ENCODE measurements around the gene LRRFIP1.

Gene LRRFIP1

DNA sequence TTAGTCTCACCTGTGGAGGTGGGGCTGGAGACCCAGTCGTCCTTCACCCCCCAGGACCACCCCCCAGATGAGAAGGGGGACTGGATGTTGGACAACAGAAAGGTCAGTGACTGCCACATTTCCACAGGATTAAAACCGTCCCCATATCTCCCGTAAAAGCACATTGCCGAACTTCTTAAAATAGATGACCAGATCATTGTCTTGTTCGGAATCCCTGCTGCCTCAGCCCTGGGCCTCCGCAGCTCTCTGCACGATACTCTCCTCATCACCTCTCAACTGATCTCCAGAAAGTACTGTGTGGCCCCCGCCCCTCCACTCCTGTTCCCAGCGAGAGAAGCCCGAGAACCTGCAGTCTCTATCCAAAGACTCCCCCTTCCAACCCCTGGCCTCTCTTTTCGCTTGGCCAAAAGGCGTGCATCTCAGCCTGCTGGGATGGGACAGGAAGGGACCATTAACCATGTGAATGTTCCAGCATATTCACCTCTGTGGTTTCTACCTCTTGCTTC lies 13.2 kb downstream of the LRRFIP1 start:
- DNase-seq (ENCODE audit: low read depth) = no peak

DNA sequence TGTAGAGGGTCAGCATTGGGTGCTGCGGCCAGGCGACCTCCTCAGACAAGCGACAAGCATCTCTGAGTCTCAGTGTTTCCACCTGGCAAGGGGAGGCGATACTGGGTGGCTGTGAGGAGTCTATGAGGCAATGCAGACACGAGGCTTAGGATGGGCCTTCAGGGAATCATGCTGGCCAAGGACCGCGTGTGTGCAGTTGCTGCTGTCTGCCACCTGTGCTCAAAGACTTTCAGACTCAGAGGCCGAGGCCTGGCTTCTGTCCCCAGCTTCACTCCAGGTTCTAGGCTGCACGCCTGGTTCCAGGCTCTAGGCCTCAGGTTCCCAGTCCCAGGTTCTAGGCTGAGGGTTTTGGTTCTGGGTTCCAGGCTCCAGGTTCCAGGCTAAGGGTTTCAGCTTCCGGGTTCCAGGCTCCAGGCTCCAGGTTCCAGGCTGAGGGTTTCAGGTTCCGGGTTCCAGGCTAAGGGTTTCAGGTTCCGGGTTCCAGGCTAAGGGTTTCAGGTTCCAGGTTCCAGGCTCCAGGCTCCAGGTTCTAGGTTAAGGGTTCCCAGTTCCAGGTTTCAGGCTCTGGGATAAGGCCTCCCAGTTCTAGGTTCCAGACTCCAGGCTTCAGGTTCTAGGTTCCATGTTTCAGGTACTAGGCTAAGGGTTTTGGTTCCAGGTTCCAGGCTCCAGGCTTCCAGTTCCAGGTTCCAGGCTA lies 14.8 kb downstream of the LRRFIP1 start:
- no peak for DNase-seq (ENCODE audit: low read depth)

DNA sequence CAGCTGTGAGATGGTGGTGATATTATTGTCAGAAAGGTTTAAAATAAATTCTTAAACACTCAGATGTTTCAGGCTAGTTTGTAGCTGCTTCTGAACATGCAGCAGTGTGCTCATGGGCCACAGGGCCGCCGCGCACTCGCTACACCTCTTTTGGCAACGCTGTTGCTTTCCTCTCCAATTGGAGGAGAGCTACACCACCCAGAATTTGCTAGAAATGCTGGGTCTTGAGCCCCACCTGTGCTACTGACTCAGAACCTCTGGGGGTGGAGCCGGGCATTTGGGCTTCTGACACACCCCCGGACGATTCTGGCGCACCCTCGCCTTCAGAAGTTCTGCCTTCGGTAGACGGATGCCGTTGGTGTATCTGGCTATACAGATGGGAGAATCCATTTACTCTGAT lies 15.7 kb downstream of the LRRFIP1 start:
- no peak for DNase-seq (ENCODE audit: low read depth)

DNA sequence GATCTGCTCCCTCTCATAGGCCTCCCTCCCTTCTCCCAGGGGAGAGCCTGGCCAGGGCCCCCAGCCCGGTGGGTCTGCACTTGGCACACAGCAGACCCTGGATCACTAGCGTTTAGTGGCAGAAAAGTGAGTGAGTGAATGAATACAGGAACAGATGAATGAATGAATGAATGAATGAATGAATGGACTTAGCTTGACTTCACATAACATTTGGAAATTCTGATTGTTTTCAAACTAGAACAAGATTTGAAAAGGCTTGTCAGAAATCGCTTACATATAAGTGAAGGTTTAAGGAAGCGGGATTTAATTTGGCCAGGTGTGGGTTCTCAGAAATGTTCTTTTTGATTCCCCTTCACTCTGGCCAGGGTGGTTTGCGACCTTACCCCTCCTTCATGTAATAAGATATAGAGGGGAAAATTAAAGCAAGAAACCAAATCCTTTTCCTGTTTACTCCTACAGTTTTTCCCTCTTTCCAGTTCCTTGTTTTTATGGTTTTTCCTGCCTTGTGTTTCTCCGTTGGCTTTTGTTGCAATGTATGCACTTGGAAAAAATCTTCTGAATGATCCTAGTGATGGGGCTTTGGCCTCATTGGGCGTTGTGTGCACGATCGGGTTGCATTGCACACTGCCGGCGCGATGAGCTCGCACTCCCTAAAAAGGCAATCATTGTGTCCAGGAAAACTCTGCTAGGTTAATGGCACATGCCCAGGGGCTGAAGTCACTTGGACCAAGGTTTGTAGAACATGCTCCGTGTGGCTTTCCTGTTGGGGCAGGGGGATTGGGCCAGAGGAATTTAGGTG lies 16.4 kb downstream of the LRRFIP1 start:
- no peak for DNase-seq (ENCODE audit: low read depth)

DNA sequence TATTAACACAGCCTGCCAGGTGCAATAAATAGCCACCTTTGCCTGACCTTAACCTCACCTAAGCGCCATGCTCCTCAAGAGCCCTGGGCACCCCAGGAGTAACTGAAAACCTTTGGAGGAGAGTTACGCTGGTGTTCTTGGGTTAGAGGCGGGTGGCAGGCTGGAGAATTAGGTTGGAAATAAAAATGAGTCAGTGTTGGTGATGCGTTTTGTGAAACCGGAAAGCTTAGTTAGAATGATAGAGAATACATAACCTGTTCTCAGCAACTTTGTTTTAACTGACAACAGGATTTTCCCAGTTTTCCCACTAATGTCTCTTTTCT lies 17.0 kb downstream of the LRRFIP1 start:
- DNase-seq (ENCODE audit: low read depth) = no peak

DNA sequence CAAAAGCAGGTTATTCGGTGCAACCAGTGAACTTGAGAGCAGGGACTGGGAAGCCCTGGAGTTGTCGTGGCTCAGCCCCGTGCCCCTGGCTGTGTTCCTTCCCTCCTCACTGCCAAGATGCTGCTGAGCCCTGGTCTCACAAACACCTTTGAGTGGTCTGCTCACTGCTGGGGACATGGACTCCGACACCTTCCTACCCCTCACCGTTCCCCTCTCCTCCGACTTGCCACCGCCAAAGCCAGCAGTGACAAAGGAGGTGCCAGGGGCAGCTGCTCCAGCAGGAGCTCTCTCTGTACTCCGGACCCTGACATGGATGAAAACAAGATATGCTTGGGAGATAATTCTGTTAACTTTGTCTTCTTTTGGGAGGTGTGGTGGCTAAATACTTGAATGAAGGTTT lies 17.9 kb downstream of the LRRFIP1 start:
- DNase-seq (ENCODE audit: low read depth) = no peak

DNA sequence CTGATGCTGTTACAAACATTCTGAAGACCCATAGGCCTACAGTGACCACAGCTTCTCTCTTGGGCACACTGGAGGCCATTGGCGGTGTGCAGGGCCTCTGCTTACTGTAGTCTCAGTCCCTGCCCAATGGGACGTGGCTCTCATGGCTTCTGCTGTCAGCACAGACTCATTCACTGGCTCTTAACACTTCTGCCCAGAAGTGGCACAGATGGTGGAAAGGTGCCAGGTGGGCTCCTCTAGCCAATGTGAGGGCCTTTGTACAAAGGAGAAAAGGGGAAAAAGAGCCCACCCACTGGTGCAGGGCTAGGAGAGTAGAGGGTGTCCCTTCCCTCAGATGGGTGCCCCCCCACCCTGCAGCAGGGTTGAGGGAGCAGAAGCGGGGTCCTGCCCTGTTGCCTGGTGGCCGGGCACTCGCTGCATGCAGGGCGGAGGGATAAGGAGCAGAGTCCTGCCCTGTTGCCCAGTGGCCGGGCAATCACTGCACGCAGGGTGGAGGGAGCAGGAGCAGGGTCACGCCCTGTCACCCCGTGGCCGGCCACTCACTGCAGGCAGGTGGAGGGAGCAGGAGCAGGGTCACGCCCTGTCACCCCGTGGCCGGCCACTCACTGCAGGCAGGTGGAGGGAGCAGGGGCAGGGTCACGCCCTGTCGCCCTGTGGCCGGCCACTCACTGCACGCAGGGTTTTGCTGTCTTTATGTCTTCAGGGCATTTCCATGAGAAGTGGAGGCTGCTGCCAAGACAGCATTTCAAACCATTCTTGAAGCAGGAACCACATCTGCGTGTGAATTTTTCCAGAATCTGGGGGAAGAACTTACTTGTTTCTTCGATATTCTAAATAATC lies 20.0 kb downstream of the LRRFIP1 start:
- DNase-seq (ENCODE audit: low read depth) = no peak

DNA sequence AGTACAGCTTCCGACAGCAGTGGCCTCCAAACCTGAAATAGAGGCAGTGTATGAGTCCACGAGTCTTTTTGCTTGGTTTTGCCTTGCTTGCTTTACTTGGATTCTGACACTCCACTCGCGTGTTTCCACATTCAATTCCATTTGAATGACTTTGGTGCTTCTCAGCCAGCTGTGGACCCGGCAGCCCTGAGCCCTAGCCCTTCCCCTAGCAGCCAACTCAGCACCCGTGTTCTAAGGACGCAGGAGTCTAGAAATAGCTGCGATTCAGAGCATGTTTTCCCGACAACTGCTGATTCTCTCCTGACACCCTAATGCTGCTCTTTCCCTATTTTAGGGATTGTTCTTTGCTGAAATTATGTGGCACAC lies 20.6 kb downstream of the LRRFIP1 start:
- DNase-seq (ENCODE audit: low read depth) = no peak

DNA sequence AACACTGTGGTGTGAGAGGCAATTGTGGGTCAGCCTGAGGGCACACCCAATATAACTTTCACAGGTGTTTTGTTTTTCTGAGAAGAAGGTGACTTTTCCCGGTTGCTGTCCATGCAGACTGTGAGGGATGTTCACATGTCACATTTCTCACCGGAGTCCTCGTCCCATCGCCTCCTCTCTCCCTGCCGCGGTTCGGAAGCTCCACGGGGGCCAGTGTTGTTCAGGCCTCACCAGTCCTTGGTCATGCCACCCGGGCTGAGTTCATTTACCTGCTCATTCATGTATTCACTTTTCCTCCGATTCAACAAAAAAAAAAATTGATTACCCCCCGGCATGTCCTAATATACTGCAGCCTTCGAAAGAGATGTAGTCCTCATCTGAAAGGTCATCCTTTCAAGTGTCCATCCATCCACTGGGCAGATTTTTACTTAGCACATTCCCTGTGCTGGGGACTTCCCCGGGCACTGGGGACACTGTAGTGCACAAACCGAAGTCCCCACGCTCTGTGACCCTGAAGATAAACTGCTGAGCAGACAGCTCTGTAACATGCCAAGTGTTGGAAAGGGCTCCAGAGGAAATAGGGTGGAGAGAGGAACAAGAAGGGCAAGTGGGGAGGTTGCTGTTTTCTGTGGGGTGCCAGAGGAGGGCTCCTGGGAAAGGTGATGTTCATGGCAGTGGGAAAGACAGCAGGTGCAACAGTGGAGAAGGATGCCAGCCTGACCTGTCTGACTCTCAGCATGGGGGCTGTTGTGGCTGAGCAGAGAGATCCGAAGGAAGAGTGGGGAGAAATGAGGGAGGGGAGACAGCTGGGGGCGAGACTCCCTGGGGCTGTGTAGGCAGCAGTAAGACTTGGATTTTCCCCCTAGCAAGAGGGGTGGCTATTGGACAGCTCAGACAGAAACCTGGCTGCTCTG lies 22.4 kb downstream of the LRRFIP1 start:
- no peak for DNase-seq (ENCODE audit: low read depth)

DNA sequence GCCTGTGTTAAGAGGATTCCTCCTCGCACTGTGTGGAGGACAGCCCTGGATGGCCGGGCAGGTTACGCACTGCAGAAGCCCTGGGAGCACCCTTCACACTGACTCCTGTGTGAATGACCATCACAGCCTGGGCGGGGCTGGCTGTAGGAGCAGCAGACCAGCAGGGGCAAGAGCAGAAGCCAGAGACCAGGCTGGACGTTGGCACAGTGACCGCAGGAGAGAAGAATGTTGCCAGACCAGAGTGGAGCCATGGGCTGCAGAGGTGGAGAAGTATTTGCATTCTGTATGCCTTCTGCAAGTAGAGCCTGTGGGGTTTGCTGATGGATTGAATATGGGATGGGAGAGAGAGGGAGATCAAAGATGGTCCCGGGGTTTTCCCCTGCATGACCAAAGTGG lies 23.1 kb downstream of the LRRFIP1 start:
- DNase-seq (ENCODE audit: low read depth) = no peak

DNA sequence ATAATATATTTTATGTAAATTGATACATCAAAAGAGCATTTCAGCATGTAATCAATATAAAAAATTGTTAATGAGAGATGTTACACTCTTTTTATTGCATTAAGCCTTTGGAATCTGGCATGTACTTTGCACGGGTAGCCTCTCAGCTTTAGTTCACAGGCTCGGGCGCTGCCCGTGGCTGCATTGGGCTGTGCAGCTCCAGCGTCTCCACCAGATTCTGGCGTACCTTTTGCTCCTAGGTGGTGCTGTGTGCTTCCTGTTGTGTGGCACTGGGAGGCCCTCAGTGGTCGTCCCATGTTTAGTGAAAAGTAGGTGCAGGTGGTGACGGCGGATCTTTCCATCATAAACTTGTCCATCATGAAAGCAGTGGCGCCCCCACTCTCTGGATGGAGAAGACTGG lies 24.4 kb downstream of the LRRFIP1 start:
- DNase-seq (ENCODE audit: low read depth) = no peak

DNA sequence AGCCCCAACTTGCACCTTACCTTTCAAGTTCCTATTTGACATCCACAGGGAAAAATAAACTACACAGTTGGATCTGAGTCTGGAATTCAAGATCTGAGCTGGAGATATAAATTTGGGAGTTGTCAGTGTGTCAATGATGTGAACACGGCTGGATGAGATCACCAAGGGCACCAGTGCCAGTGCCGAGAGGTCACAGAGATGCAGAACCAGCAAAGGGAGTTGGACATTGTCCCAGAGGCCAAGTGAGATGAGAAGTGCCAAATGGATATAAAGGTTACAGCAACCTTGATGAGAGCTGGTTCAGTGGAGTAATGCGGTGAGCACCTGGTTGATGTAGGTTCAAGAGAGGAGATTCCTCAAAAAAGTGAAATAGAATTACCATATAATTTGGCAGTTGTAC lies 24.8 kb downstream of the LRRFIP1 start:
- DNase-seq (ENCODE audit: low read depth) = no peak

DNA sequence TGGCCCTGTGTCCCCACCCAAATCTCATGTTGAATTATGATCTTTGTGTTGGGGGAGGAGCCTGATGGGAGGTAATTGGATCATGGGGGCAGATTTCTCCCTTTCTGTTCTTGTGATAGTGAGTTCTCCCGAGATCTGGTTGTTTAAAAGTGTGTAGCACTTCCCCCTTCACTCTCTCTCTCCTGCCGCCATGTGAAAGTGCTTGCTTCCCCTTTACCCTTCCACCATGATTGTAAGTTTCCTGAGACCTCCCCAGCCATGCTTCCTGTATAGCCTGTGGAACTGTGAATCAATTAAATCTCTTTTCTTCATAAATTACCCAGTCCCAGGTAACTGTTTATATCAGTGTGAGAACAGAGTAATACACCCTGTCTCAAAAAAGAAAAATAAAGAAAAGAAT lies 25.5 kb downstream of the LRRFIP1 start:
- DNase-seq (ENCODE audit: low read depth) = no peak

DNA sequence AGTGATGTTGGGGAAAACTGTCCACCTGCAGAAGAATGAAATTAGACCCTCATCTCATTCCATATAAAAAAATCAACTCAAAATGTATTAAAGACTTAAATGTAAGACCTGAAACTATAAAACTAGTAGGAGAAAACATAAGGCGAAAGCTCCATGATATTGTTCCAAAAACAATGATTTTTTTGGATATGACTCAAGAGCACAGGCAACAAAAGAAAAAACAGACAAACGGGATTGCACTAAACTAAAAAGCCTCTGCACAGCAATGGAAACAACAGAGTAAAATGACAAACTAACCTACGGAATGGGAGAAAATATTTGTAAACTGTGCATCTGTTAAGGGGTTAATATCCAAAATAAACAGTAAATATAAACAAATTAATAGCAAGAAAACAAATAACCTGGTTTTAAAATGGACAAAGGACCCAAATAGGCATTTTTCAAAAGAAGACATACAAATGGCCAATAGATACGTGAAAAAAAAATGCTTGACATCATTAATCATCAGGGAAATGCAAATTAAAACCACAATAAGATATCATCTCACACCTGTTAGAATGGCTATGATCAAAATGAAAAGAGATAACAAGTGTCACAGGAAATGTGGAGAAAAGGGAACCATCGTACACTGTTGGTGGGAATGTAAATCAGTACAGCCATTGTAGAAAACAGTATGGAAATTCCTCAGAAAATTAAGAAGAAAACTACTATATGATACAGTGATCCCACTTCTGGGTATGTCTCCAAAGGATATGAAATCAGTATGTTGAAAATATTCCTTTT lies 26.6 kb downstream of the LRRFIP1 start:
- DNase-seq (ENCODE audit: low read depth) = no peak

DNA sequence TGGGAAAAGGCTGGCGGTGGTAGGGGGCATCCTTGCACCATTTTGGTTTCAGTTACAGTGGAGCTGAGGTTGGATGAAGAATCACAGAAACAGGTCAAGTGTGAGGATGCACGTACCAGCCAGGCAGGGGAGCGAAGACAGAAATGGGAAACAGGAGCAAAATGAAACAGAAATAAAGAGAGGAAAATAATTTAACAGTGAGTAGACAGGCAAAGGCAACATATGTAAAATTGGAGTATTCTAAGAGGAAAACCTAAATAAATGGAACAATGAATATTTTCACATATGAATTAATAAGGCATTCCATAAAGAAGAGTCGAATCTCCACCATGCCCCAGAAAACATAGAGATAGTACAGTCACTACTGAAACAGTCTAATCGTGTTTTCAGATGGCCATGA lies 29.7 kb downstream of the LRRFIP1 start:
- no peak for DNase-seq (ENCODE audit: low read depth)

DNA sequence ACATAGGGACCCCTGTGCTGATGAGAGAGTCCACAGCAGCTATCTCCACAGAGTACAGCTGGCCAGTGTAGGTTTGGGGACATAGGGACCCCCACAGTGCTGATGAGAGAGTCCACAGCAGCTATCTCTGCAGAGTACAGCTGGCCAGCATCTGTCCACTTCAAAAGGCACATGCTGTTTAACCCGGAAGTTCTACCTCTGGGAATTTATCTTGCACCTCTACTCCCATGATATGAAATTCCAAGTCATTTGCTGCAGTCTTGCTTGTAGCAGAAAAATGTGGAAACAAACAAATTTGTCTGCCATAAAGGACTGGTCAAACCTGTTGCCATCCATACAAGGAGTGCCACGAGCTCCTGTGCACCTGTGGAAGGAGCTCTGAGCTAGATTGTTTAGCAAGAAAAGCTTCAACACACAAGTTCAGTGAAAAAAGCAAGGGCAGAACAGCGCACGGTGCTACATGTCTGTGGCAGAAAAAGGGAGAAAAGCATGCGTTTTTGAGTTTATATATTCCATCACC lies 33.1 kb downstream of the LRRFIP1 start:
- DNase-seq (ENCODE audit: low read depth) = no peak

DNA sequence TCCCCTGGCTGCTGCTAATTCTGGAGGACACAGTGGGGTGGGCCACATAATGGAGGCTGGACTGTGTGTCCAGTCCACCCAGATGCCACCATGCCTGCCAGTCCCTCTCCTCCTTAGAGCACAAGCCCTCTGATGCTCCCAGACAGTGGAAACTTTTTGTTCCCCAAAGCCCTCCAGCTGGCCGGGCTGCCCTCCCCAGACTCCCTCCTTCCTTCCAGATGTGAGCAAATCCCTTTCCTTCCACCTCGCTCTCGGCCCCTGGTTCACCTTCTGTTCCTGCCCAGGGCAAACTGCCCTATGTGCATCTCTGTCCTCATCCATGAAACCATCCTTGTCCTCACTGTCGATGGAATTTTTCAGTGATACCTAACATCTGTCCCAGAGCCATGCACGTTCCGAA lies 33.9 kb downstream of the LRRFIP1 start:
- DNase-seq (ENCODE audit: low read depth) = no peak

DNA sequence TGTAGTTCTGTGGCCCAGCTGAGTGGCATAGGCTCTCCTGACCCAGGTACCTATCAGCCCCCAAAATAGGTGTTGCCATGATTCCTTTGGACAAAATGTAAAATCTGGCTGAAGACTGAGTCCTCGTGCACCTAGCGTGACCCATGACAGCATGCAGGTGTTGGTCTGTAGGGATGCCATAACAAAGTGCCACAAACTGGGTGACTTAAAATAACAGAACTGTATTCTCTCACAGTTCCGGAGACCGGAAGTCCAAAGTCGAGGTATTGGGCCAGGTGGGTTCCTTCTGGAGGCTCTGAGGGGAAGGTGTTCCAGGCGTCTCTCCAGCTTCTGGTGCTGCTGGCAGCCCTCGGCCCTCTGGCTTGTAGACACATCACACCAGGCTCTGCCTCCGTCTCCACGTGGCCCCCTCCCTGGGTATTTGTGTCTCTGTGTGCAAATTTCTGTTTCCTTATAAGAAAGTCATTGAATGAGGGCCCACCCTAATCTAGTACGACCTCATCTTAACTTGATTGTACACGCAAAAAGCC lies 34.5 kb downstream of the LRRFIP1 start:
- no peak for DNase-seq (ENCODE audit: low read depth)

DNA sequence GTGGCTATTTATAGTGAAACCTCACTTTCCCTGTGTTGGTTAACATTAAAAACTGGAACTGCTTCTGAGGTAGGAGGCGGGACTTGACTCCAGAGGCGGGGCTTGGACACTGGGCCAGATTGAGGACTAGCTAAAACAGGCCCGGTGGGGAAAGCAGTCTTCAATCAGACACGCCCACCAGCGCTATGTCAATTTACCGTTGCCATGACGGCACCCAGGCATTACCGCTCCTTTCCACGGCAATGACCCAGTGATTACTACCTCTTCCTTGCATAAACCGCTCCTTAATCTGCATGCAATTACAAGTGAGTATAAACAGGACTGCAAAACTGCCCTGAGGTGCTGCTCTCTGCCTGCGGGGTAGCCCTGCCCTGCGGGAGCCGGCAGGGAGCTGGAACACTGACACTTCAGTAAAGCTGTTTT lies 35.3 kb downstream of the LRRFIP1 start:
- no peak for DNase-seq (ENCODE audit: low read depth)

DNA sequence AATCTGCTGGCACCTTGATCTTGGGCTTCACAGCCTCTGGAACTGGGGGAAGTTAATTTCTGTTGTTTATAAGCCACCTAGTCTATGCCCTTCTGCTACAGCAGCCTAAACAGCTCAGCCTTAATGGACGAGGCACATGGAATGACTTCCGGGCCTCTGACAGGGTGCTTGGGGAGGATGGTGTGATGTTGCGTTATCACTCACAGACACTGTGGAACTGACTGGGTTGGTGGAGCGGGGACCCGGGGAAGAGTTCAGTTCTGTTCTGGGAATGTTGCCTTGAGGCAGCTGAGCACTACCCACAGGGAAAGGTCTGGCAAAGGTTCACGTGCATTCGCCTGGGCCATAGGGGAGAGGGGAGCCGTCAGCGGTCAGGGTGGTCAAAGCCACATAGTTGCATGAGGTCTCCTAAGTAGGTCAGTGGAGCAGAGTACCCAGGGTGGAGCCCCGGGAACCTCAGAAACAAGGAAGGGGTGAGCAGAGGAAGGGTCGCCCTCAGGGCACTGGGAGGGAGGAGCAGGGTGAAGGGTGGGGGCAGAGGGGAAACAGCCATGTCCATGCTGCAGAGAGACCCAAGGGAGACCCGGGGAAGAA lies 36.2 kb downstream of the LRRFIP1 start:
- no peak for DNase-seq (ENCODE audit: low read depth)

Measured in activated T-helper 1 cell treated with Interleukin-2 at 50 U/mL for 16 hours (primary cell).